GM21447 (cell line): ENCODE measurements around the gene ARF3.
"Not testable (repeated sequence)": the region's sequence is repeated elsewhere in the genome, so short reads cannot be mapped to it uniquely, and the experiment has no call there.

Source experiments
- ATAC-seq: cut with Tn5 transposase; IDR thresholded peaks from one replicate; pipeline ENCODE4 v1.9.1; 2021; ENCODE audit not compliant: unreplicated experiment

ARF3 gene

GRCh38 chr12:48932878-48933277 lies 24.4 kb downstream of the ARF3 start:
- no peak for ATAC-seq

- ATAC-seq: no peak
Measured at GRCh38 chr12:48930475-48930874, 26.8 kb downstream of the ARF3 start.

DNA sequence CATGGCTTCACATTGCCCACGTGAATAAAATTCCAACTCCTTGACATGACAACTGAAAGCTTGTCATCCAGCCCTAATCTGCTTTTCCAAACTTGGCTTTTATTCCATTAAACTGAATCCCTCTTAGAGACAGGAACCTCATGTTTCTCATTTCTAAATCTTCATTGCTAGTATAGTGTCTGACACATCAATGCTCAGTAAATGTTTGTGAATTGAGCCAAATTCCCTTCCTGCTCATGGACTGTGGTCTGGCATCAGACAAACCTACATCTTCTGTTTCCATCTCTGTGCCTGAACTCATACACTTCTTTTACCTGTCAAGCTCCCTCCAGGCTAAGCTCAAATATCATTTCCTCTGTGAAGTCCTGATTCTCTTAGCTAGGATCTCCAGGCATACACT lies 27.7 kb downstream of the ARF3 start:
- no peak for ATAC-seq

GRCh38 chr12:48927261-48927660 lies 30.0 kb downstream of the ARF3 start:
- no peak for ATAC-seq

GRCh38 chr12:48925304-48926011 lies 31.8 kb downstream of the ARF3 start, which contains the start of gene FKBP11:
FKBP11 (minus strand) TSS chr12:48925492; CDS start chr12:48925428, 64 bp downstream.
- peak; percentile 72 for ATAC-seq

GRCh38 chr12:48924617-48925303 lies 32.5 kb downstream of the ARF3 start:
- peak; percentile 85 for ATAC-seq

- no peak for ATAC-seq
Measured at GRCh38 chr12:48923117-48923516, 34.2 kb downstream of the ARF3 start.

- no peak for ATAC-seq
Measured at GRCh38 chr12:48917857-48918537, 39.3 kb downstream of the ARF3 start.

GRCh38 chr12:48910196-48910595 lies 47.1 kb downstream of the ARF3 start:
- ATAC-seq: no peak

DNA sequence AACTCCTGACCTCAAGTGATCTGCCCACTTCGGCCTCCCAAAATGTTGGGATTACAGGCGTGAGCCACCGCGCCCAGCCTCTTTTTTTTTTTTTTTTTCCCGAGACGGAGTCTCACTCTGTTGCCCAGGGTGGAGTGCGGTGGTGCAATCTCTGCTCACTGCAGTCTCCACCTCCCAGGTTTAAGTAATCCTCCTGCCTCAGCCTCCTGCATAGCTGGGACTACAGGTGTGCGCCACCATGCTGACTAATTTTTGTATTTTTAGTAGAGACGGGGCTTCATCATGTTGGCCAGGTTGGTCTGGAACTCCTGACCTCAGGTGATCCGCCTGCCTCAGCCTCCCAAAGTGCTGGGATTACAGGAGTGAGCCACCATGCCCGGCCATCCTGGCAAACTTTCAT lies 47.6 kb downstream of the ARF3 start:
- ATAC-seq: not testable (repeated sequence)

DNA sequence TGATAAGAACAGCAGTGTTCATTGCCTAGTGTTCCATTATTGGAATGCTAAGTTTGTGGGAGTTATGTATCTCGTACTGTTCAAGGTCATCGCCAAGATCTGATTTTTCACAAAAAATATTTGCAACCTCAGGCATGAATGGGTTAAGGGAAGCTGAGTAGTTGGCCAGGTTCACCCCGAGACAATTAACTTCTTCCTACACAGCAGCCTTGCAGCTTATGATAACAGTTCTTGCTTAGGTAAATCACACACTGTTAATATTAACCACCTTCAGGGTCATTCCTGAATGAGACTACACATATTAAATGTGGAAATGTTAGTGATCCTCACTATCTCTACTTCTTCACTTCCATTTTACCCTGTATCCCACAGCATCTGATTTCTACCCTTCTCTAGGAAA lies 50.0 kb downstream of the ARF3 start:
- no peak for ATAC-seq

- no peak for ATAC-seq
Measured at GRCh38 chr12:48903982-48904411, 53.3 kb downstream of the ARF3 start.

DNA sequence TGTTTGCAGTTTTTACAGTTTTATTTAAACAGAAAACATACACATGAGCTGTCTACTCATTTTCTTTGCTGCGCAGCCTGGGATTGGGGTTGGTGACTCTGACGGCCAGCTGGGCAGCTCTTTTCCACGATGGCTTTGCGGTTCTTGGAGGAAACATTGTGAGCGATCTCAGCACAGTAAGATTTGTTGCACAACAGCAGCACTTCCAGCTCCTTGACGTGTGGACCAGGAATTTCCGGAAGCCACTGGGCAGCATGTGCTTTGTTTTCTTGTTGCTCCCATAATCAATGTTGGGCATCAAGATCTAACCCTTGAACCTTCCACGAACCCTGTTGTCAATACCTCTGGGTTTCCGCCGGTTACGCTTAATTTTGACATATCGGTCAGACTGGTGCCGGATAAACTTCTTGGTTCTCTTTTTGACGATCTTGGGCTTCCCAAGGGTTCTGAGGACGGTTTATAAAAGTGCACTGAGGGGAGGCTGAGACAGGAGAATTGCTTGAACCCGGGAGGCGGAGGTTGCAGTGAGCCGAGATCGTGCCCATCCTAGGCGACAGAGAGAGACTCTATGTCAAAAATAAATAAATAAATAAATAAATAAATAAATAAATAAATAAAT lies 53.8 kb downstream of the ARF3 start:
- no peak for ATAC-seq

GRCh38 chr12:48901278-48901677 lies 56.0 kb downstream of the ARF3 start:
- ATAC-seq: no peak

DNA sequence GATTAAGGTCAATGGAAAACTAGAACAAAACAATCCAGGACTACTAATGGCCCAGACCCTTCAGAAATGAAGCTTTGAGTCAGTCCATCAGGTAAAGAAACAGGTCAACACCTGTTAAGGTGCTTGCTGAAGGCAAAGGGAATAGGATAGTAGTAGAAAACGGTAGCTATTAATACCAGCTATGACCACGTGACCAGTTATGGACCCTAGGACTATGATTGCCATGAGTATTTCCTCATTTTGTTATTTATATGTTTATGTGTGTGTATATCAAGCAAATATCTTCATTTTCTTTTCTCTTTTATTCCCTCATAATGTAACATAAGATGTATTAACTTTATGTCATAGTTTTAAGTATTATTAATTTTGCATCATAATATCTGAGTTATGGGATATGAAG lies 57.6 kb downstream of the ARF3 start:
- ATAC-seq: no peak

DNA sequence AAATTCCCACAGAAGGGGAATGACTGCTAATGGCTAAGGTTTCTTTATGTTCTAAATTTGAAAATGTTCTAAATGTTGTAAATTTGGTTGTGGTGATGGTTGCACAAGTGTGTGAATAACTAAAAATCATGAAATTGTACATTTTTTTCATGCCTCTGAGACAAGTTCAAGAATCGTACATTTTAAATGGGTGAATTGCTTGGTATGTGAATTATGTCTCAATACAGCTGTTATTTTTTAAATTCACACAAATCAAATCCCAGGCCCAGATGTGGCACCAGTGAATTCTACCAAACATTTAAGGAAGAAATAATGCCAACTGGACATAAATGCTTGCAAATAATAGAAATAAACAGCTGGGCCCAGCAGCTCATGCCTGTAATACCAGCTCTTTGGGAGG lies 63.0 kb downstream of the ARF3 start:
- ATAC-seq: no peak

DNA sequence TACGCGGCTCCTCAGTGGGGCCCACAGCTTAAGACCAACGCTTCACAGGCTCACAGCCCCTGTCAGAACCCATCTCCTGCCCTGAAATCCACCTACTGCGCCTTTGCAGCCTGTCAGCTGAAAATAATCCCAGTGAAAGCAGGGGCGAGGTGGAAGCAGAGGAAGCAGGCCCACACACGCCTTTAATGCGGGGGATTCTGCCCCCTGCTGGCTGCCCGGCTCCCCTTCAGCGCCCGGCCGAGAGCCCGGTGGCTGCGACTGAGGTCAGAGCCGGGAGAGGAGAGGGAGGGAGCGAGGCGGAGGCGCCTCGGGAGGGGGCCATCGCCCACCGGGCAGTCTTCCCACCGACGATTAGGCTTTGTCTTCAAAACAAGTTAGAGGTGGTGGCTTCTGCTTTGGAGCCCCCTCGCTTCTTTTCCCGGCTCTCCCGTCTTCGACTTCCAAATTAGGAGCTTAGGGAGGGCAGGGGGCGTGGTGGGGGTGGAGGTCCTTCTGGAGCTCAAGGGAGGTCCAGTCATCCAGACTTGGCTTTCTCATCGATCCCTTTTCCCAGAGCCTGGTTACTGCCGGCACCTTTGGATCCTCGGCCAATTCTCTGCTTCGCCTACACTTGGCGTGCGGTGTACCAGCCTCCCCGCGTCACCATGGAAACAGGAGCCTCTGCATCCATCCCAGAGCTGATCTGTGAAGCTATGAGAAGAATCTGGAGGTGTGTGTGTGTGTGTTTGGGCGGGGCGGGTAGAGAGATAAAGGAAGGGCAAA lies 66.4 kb downstream of the ARF3 start:
- ATAC-seq: peak; percentile 70

GRCh38 chr12:48889679-48890078 lies 67.6 kb downstream of the ARF3 start:
- ATAC-seq: no peak
